ENCODE results near the gene TRIM24. TPM values are rescaled to one million over a fixed set of nuclear protein-coding genes. Genes with fewer than 3 reads are reported as not detected.

Gene TRIM24
- total and polyA plus RNA-seq, 2 of the 13 experiments (the other 11 are each of a cell fraction or from before 2014, with no cell fraction given), result 100 to 106 TPM

DNA sequence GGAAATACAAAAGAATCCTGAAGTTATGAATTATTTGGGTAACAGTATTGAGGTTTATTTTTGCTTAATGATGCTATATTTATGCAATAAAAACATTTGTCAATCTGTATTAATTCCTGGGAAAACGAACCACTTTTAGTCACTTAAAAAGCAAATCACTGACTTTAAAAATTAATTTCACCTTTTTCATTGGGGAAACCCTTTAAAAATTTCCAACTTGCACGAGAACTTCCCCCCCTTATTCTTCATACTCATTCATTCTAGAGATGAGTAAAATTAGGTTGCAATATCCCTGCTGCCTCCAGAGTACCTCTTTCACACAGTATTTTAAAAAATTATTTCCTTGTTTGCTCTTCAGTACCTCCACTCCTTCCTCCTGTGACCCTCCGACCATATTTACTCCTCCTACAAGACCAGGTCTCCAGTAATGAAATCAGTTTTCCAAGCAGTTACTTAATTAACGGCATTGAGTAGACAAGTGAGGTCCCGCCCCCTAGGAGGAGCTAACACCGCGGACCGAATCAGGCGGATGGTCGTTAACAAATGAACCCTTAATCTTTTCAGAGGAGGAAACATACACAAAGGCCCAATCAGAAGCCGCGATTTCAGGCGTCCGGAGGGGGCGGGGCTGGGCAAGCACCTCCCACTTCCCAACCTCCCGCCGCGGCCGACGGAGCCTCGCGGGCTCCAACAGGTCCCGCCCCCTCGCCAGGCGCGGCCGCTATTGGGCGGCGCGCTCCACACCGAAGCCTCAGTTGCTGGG lies 465 bp upstream of the TRIM24 start (continued):
- TF ChIP-seq, protein P1, sequence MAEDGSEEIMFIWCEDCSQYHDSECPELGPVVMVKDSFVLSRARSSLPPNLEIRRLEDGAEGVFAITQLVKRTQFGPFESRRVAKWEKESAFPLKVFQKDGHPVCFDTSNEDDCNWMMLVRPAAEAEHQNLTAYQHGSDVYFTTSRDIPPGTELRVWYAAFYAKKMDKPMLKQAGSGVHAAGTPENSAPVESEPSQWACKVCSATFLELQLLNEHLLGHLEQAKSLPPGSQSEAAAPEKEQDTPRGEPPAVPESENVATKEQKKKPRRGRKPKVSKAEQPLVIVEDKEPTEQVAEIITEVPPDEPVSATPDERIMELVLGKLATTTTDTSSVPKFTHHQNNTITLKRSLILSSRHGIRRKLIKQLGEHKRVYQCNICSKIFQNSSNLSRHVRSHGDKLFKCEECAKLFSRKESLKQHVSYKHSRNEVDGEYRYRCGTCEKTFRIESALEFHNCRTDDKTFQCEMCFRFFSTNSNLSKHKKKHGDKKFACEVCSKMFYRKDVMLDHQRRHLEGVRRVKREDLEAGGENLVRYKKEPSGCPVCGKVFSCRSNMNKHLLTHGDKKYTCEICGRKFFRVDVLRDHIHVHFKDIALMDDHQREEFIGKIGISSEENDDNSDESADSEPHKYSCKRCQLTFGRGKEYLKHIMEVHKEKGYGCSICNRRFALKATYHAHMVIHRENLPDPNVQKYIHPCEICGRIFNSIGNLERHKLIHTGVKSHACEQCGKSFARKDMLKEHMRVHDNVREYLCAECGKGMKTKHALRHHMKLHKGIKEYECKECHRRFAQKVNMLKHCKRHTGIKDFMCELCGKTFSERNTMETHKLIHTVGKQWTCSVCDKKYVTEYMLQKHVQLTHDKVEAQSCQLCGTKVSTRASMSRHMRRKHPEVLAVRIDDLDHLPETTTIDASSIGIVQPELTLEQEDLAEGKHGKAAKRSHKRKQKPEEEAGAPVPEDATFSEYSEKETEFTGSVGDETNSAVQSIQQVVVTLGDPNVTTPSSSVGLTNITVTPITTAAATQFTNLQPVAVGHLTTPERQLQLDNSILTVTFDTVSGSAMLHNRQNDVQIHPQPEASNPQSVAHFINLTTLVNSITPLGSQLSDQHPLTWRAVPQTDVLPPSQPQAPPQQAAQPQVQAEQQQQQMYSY (CRISPR knock-in tag; IDR thresholded peaks at IDR 0.05), result no peak
- TF ChIP-seq ZFP1 (CRISPR knock-in tag; IDR thresholded peaks at IDR 0.05) (no peak; the same call in 1 of the 2 replicates), ZNF224 (CRISPR knock-in tag; IDR thresholded peaks at IDR 0.05) (no peak), ZNF232 (CRISPR knock-in tag; IDR thresholded peaks at IDR 0.05; ENCODE audit: borderline replicate concordance) (no peak), PHF20 (CRISPR knock-in tag; IDR thresholded peaks at IDR 0.05) (no peak), REXO4 (CRISPR knock-in tag; IDR thresholded peaks at IDR 0.05; ENCODE audit: borderline replicate concordance) (no peak), KDM5A (IDR thresholded peaks at IDR 0.05; ENCODE audit: borderline replicate concordance, low read length) (no peak; the same call in 1 of the 2 replicates), FOXA1 (IDR thresholded peaks at IDR 0.05) (no peak), FOXA1 (CRISPR knock-in tag; IDR thresholded peaks at IDR 0.05) (0 out of 2 replicates have a peak, but pooled peaks have one; percentile 35), CREM (IDR thresholded peaks at IDR 0.05) (peak; percentile 25; the same call in 1 of the 2 replicates), CREM (CRISPR knock-in tag; IDR thresholded peaks at IDR 0.05) (no peak), ZBTB7A (CRISPR knock-in tag; IDR thresholded peaks at IDR 0.05) (no peak), MIXL1 (CRISPR knock-in tag; IDR thresholded peaks at IDR 0.05) (peak; percentile 95), ZNF792 (CRISPR knock-in tag; IDR thresholded peaks at IDR 0.05) (no peak), MIER3 (CRISPR knock-in tag; IDR thresholded peaks at IDR 0.05; ENCODE audit: borderline replicate concordance) (0 out of 2 replicates have a peak, but pooled peaks have one; percentile 20), IKZF1 (IDR thresholded peaks at IDR 0.05) (no peak), ZNF44 (CRISPR knock-in tag; IDR thresholded peaks at IDR 0.05) (no peak), SYNCRIP (IDR thresholded peaks at IDR 0.05; ENCODE audit: insufficient read depth, low read depth, low read length) (no peak), CHCHD3 (CRISPR knock-in tag; IDR thresholded peaks at IDR 0.05) (no peak), ZSCAN22 (CRISPR knock-in tag; IDR thresholded peaks at IDR 0.05) (no peak)
- TF ChIP-seq, protein P2, sequence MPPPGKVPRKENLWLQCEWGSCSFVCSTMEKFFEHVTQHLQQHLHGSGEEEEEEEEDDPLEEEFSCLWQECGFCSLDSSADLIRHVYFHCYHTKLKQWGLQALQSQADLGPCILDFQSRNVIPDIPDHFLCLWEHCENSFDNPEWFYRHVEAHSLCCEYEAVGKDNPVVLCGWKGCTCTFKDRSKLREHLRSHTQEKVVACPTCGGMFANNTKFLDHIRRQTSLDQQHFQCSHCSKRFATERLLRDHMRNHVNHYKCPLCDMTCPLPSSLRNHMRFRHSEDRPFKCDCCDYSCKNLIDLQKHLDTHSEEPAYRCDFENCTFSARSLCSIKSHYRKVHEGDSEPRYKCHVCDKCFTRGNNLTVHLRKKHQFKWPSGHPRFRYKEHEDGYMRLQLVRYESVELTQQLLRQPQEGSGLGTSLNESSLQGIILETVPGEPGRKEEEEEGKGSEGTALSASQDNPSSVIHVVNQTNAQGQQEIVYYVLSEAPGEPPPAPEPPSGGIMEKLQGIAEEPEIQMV (CRISPR knock-in tag; IDR thresholded peaks at IDR 0.05; ENCODE audit: low read depth), result no peak
- TF ChIP-seq, protein P3, sequence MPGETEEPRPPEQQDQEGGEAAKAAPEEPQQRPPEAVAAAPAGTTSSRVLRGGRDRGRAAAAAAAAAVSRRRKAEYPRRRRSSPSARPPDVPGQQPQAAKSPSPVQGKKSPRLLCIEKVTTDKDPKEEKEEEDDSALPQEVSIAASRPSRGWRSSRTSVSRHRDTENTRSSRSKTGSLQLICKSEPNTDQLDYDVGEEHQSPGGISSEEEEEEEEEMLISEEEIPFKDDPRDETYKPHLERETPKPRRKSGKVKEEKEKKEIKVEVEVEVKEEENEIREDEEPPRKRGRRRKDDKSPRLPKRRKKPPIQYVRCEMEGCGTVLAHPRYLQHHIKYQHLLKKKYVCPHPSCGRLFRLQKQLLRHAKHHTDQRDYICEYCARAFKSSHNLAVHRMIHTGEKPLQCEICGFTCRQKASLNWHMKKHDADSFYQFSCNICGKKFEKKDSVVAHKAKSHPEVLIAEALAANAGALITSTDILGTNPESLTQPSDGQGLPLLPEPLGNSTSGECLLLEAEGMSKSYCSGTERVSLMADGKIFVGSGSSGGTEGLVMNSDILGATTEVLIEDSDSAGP (CRISPR knock-in tag; IDR thresholded peaks at IDR 0.05; ENCODE audit: borderline replicate concordance), result no peak
- TF ChIP-seq, protein P4, sequence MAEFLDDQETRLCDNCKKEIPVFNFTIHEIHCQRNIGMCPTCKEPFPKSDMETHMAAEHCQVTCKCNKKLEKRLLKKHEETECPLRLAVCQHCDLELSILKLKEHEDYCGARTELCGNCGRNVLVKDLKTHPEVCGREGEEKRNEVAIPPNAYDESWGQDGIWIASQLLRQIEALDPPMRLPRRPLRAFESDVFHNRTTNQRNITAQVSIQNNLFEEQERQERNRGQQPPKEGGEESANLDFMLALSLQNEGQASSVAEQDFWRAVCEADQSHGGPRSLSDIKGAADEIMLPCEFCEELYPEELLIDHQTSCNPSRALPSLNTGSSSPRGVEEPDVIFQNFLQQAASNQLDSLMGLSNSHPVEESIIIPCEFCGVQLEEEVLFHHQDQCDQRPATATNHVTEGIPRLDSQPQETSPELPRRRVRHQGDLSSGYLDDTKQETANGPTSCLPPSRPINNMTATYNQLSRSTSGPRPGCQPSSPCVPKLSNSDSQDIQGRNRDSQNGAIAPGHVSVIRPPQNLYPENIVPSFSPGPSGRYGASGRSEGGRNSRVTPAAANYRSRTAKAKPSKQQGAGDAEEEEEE (CRISPR knock-in tag; IDR thresholded peaks at IDR 0.05; ENCODE audit: borderline replicate concordance), result no peak
